Neural cell (in vitro differentiated cells): Measurements from ENCODE around the gene GAA. TPM values are rescaled to one million over a fixed set of nuclear protein-coding genes. Genes with fewer than 3 reads are reported as not detected.

Experiments
- H2AFZ ChIP-seq: fragments of 200-600, 300-800 bp; sonication (generic), shearing (Covaris generic); 2 replicates; pipeline ENCODE4 v1.6.0; 2014; ENCODE audit warnings: low read depth, mild to moderate bottlenecking, antibody characterized with exemption, low read length, moderate library complexity
- H3F3A ChIP-seq: fragments of 200-600 bp; shearing (Covaris generic); 2 replicates; pipeline ENCODE4 v1.6.1; 2016; ENCODE audit warnings: mild to moderate bottlenecking, moderate library complexity, mixed read lengths, antibody characterized with exemption, low read length; ENCODE audit not compliant: insufficient read depth, poor library complexity, severe bottlenecking
- H3K27ac ChIP-seq: fragments of 200-600, 300-800 bp; sonication (generic), shearing (Covaris generic); 2 replicates; pipeline ENCODE4 v1.5.1; 2014; ENCODE audit warnings: mild to moderate bottlenecking, low read length, moderate library complexity
- H3K27me3 ChIP-seq: fragments of 300-800, 200-600 bp; sonication (generic), shearing (Covaris generic); 2 replicates; pipeline ENCODE4 v1.6.0; 2014; ENCODE audit warnings: mild to moderate bottlenecking, low read depth, low read length, moderate library complexity; ENCODE audit not compliant: insufficient read depth
- H3K36me3 ChIP-seq: fragments of 300-800, 200-600 bp; sonication (generic), shearing (Covaris generic); 2 replicates; pipeline ENCODE4 v1.5.1; 2014; ENCODE audit warnings: mild to moderate bottlenecking, antibody characterized with exemption, low read length, moderate library complexity; ENCODE audit not compliant: insufficient read depth
- H3K4me2 ChIP-seq: fragments of 300-800, 200-600 bp; sonication (generic), shearing (Covaris generic); 2 replicates; pipeline ENCODE4 v1.6.0; 2014; ENCODE audit warnings: mild to moderate bottlenecking, low read length
- H3K4me3 ChIP-seq: fragments of 300-800, 200-600 bp; sonication (generic), shearing (Covaris generic); 2 replicates; pipeline ENCODE4 v1.5.1; 2014; ENCODE audit warnings: mild to moderate bottlenecking, low read length, moderate library complexity
- H3K79me2 ChIP-seq: fragments of 200-600 bp; shearing (Covaris generic); replicated peaks from 2 replicates; pipeline ENCODE4 v1.6.0; 2014; ENCODE audit warnings: mild to moderate bottlenecking, low read length, moderate library complexity; ENCODE audit not compliant: insufficient read depth
- H3K9ac ChIP-seq: fragments of 300-800, 200-600 bp; sonication (generic), shearing (Covaris generic); 2 replicates; pipeline ENCODE4 v1.6.1; 2016; ENCODE audit warnings: mild to moderate bottlenecking, low read length, mixed read lengths
- H3K9me2 ChIP-seq: fragments of 200-600 bp; shearing (Covaris generic); 2 replicates; pipeline ENCODE4 v1.6.1; 2016; ENCODE audit warnings: mild to moderate bottlenecking, low read length, mixed read lengths; ENCODE audit not compliant: insufficient read depth
- H3K9me3 ChIP-seq: fragments of 200-600, 300-800 bp; sonication (generic), shearing (Covaris generic); 2 replicates; pipeline ENCODE4 v1.6.1; 2016; ENCODE audit warnings: mild to moderate bottlenecking, mixed run types, low read length, moderate library complexity, mixed read lengths
- H4K20me1 ChIP-seq: fragments of 200-600 bp; shearing (Covaris generic); 2 replicates; pipeline ENCODE4 v1.6.1; 2016; ENCODE audit warnings: mild to moderate bottlenecking, mixed run types; ENCODE audit not compliant: insufficient read depth
- CTCF ChIP-seq: fragments of 450-650 bp; IDR thresholded peaks from 2 replicates; pipeline ENCODE4 v1.5.1; 2014; ENCODE audit warnings: antibody characterized with exemption, mild to moderate bottlenecking, moderate library complexity; ENCODE audit not compliant: poor library complexity, severe bottlenecking
- EP300 ChIP-seq: fragments of 450-650 bp; conservative IDR thresholded peaks from 2 replicates; pipeline ENCODE4 v1.6.1; 2014; ENCODE audit warnings: antibody characterized with exemption, mild to moderate bottlenecking, moderate library complexity; ENCODE audit not compliant: poor library complexity, severe bottlenecking
- EZH2 ChIP-seq: fragments of 200-600, 300-800 bp; shearing (Covaris generic), sonication (generic); IDR thresholded peaks from 2 replicates; pipeline ENCODE4 v1.6.1; 2014; ENCODE audit warnings: antibody characterized with exemption, low read length, borderline replicate concordance, mild to moderate bottlenecking; ENCODE audit not compliant: insufficient read depth, poor library complexity, severe bottlenecking
- MXI1 ChIP-seq: fragments of 450-650 bp; conservative IDR thresholded peaks from 2 replicates; pipeline ENCODE4 v1.6.1; 2014; ENCODE audit warnings: antibody characterized with exemption, mild to moderate bottlenecking; ENCODE audit not compliant: poor library complexity, severe bottlenecking
- POLR2AphosphoS5 ChIP-seq: IDR thresholded peaks from 2 replicates; pipeline ENCODE4 v1.6.1; 2012
- RAD21 ChIP-seq: fragments of 450-650 bp; conservative IDR thresholded peaks from 2 replicates; pipeline ENCODE4 v1.6.1; 2014; ENCODE audit warnings: antibody characterized with exemption, mild to moderate bottlenecking, moderate library complexity
- REST ChIP-seq: IDR thresholded peaks from 2 replicates; pipeline ENCODE4 v1.6.1; 2012; ENCODE audit warnings: borderline replicate concordance
- SMC3 ChIP-seq: fragments of 450-650 bp; conservative IDR thresholded peaks from 2 replicates; pipeline ENCODE4 v1.6.1; 2014; ENCODE audit warnings: antibody characterized with exemption, mild to moderate bottlenecking, moderate library complexity; ENCODE audit not compliant: poor library complexity
- TAF1 ChIP-seq: IDR thresholded peaks from 2 replicates; pipeline ENCODE4 v1.6.1; 2012; ENCODE audit warnings: low read depth
- polyA plus RNA-seq: library from polyadenylated mRNA; depleted of rRNA; stranded (reverse); fragments of >200 nt; gene quantifications from 2 replicates; pipeline ENCODE4 v1.2.3, GENCODE V29; 2014

Gene GAA
- polyA plus RNA-seq, 1 donor from 2014 or later: 58.9 TPM

- no peaks in the 10 kb centered on the region for H3F3A ChIP-seq
- TF ChIP-seq SMC3: no peak
- TF ChIP-seq EP300: no peak
- no peak for TF ChIP-seq RAD21
- TF ChIP-seq REST: no peak
- no peak for TF ChIP-seq EZH2
- TF ChIP-seq MXI1: no peak
- no peak for TF ChIP-seq TAF1
- TF ChIP-seq POLR2AphosphoS5: no peak
- H3K9me3 ChIP-seq: no peaks in the 10 kb centered on the region
- H4K20me1 ChIP-seq: peaks cover 3% of the 10 kb centered on the region
- H3K4me2 ChIP-seq: no peak overlapping the region
- H3K27ac ChIP-seq: no peak overlapping the region
- H3K4me3 ChIP-seq: no peak overlapping the region
- H3K9ac ChIP-seq: no peak overlapping the region
- H3K36me3 ChIP-seq: peaks cover 21% of the 10 kb centered on the region
- peaks cover 33% of the 10 kb centered on the region for H3K79me2 ChIP-seq
- H2AFZ ChIP-seq: no peak overlapping the region
- H3K27me3 ChIP-seq: no peaks in the 10 kb centered on the region
- no peaks in the 10 kb centered on the region for H3K9me2 ChIP-seq
Observed at GRCh38 chr17:80141463-80142165, 40.2 kb downstream of the GAA start.

- Histone ChIP-seq H3K36me3 (peaks cover 21% of the 10 kb centered on the region), H3K27ac (no peak overlapping the region), H4K20me1 (peaks cover 3% of the 10 kb centered on the region), H3K9ac (no peak overlapping the region), H3K9me3 (no peaks in the 10 kb centered on the region), H2AFZ (no peak overlapping the region), H3K9me2 (no peaks in the 10 kb centered on the region), H3K4me3 (no peak overlapping the region), H3K27me3 (no peaks in the 10 kb centered on the region), H3F3A (no peaks in the 10 kb centered on the region), H3K79me2 (peaks cover 35% of the 10 kb centered on the region), H3K4me2 (no peak overlapping the region)
- no peak for TF ChIP-seq MXI1
- TF ChIP-seq SMC3: no peak
- TF ChIP-seq TAF1: no peak
- TF ChIP-seq CTCF: no peak
- no peak for TF ChIP-seq POLR2AphosphoS5
- no peak for TF ChIP-seq RAD21
- TF ChIP-seq EZH2: no peak
- TF ChIP-seq REST: no peak
- TF ChIP-seq EP300: no peak
Observed at GRCh38 chr17:80142929-80143328, 41.5 kb downstream of the GAA start.
